NCI-H1092 treated with DMSO at 0.1 percent for 48 hours (cell line): ENCODE results near the gene DPEP1.

Experiments
- DNase-seq: peaks from one replicate; lab custom pipeline; 2025; lab: John Stamatoyannopoulos, UW

Gene DPEP1

GRCh38 chr16:89687092-89687940 is 73.9 kb downstream of the DPEP1 start:
- DNase-seq = peak; percentile 47
